NCI-H1436 treated with DMSO at 0.1 percent for 48 hours (cell line): ENCODE measurements around the gene CGNL1.

ENCODE experiments used
- DNase-seq: peaks from one replicate; lab custom pipeline; 2025; lab: John Stamatoyannopoulos, UW

Gene CGNL1

GRCh38 chr15:57385923-57386390 is 9.7 kb downstream of the CGNL1 start:
- DNase-seq = no peak

GRCh38 chr15:57386976-57387375 is 10.7 kb downstream of the CGNL1 start:
- DNase-seq = no peak

GRCh38 chr15:57387564-57388076 is 11.3 kb downstream of the CGNL1 start:
- DNase-seq = no peak

- DNase-seq = no peak
Measured at GRCh38 chr15:57388464-57388863, 12.2 kb downstream of the CGNL1 start.

- DNase-seq = no peak
Measured at GRCh38 chr15:57389991-57390390, 13.7 kb downstream of the CGNL1 start.

- DNase-seq = no peak
Measured at GRCh38 chr15:57390583-57390982, 14.3 kb downstream of the CGNL1 start.

- DNase-seq = no peak
Measured at GRCh38 chr15:57391537-57391936, 15.2 kb downstream of the CGNL1 start.

GRCh38 chr15:57393061-57393460 is 16.8 kb downstream of the CGNL1 start:
- DNase-seq = no peak

- DNase-seq = no peak
Measured at GRCh38 chr15:57395292-57395691, 19.0 kb downstream of the CGNL1 start.

- no peak for DNase-seq
Measured at GRCh38 chr15:57398336-57398735, 22.0 kb downstream of the CGNL1 start.

GRCh38 chr15:57401546-57401945 is 25.2 kb downstream of the CGNL1 start:
- DNase-seq = no peak

GRCh38 chr15:57403017-57403416 is 26.7 kb downstream of the CGNL1 start:
- DNase-seq = no peak

GRCh38 chr15:57403566-57404325 is 27.4 kb downstream of the CGNL1 start:
- no peak for DNase-seq

GRCh38 chr15:57405133-57405532 is 28.8 kb downstream of the CGNL1 start:
- DNase-seq = no peak

GRCh38 chr15:57406062-57406772 is 29.9 kb downstream of the CGNL1 start:
- DNase-seq = no peak

GRCh38 chr15:57410373-57410772 is 34.1 kb downstream of the CGNL1 start:
- DNase-seq = no peak

GRCh38 chr15:57411945-57412768 is 35.9 kb downstream of the CGNL1 start:
- no peak for DNase-seq

- no peak for DNase-seq
Measured at GRCh38 chr15:57415602-57416001, 39.3 kb downstream of the CGNL1 start.

GRCh38 chr15:57418635-57419034 is 42.3 kb downstream of the CGNL1 start:
- DNase-seq = no peak

- no peak for DNase-seq
Measured at GRCh38 chr15:57419335-57419734, 43.0 kb downstream of the CGNL1 start.

- no peak for DNase-seq
Measured at GRCh38 chr15:57421110-57421509, 44.8 kb downstream of the CGNL1 start.

GRCh38 chr15:57421551-57421950 is 45.2 kb downstream of the CGNL1 start:
- no peak for DNase-seq
